C4-2B (cell line): ENCODE results near the gene SIK2.

ENCODE experiments used
- CTCF ChIP-seq: fragments of 450-650 bp; conservative IDR thresholded peaks from 2 replicates; pipeline ENCODE4 v1.5.1; 2017; ENCODE audit warnings: mild to moderate bottlenecking
- ZFX ChIP-seq: fragments of 450-650 bp; IDR thresholded peaks from 2 replicates; pipeline ENCODE4 v1.6.1; 2017

GRCh38 chr11:111631024-111631665 lies 28.9 kb downstream of the SIK2 start:
- TF ChIP-seq CTCF (no peak), ZFX (no peak)
